AG09309 (cell line): Measurements from ENCODE around the gene ENO4.

Source experiments
- DNase-seq: peaks from one replicate; pipeline ENCODE4 v3.0.0-alpha.2; 2010; ENCODE audit warnings: low read depth
- H3K4me3 ChIP-seq: 2 replicates; pipeline ENCODE4 v1.5.1; 2011; ENCODE audit warnings: mild to moderate bottlenecking, low read depth, low read length, moderate library complexity; ENCODE audit not compliant: control insufficient read depth
- CTCF ChIP-seq: IDR thresholded peaks from 2 replicates; pipeline ENCODE4 v1.5.1; 2011; ENCODE audit warnings: mild to moderate bottlenecking, low read depth, low read length, inconsistent platforms; ENCODE audit not compliant: insufficient read depth, control insufficient read depth; ENCODE audit errors: missing control alignments

The ENO4 gene

DNA sequence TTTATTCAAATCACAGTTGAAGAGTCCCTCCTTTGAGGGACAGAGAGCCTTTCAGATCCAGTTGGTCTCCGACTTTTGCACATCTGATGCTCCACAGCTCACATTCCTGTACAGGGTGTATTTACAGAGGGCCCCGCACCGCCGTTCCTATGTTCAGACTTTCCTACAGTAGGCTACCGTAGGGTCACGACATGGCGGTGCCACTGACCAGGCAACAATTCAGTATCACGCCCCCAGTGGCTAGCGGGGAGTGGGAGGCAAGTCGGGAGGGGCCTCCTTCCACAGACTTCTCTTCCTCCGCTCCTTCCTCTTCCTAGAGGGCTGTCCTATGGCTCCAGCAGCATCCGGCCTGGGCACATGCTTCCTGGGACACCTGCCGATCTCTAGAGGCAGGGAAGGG is 40.6 kb upstream of the ENO4 start:
- no peak for DNase-seq
- no peak for TF ChIP-seq CTCF

DNA sequence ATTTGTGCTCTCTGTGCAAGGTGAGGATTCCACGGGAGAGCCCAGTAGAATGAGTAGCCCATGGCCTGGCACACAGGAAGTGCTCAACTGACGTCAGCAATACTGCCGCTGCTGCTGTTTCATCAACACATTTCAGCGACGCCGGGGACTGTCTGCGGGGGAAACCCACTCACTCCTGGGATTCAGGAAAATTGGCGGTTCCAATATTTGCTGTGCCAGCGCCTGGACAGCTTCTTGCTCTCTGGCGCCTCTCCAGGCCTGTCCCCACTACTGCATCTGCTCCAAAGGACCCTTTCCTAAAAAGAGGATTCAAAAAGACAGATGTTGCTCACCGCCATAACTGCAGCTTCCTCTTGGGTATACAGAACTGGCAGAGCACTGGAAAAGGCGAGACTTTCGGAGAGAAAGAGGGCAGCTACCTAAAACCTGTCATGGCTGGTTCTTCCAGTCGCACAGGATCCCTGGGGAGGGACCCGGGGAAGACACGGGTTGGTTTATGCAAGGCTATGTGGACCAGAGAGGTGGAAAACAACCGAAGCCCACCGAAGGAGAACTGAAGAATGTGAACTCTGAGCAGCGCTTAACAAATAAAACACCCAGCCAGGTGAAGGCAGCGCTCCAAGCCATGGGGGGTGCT is 39.7 kb upstream of the ENO4 start:
- TF ChIP-seq CTCF: peak; percentile 62
- peak overlapping the region; percentile 28 for H3K4me3 ChIP-seq
- no peak for DNase-seq

More for the DNA sequence above, 40.6 kb upstream of the ENO4 start:
- H3K4me3 ChIP-seq: no peak overlapping the region

DNA sequence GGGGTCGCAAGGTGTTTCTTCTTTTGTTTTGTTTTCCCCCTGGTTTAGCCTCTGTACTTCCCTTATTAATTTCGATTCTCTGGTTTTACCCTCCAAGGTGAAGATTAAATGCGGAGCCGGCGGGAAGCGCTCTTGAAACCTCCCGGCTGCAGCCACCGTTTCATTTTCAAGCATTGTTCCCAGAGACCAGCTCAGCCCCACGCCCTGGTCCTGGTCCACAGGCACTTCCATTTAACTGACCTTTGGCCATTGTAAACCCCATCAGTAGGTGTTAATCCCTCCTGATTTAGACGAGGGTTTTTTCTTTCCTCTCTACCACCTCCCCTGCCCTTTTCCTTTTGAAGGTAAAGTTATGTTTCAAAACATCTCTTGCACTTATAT is 39.2 kb upstream of the ENO4 start:
- H3K4me3 ChIP-seq: peak overlapping the region; percentile 28
- no peak for TF ChIP-seq CTCF
- DNase-seq: no peak

DNA sequence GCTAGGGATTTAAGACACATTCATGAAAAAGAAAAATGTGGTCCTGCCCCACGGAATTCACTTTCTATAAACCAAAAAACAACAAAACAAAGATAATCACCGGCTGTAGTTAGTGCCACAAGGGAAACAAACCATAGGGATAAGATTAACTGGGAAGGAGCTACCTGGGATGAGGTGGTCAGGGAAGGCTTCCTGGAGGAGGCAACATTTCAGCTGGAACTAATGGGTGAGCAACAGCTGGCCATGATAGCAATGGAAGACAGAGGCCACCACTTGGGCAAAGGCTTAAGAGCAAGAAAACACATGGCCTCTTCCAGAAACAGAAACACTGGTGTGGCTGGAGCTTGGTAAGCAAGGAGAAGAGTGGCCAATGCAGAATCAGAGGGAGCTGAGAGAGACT is 38.4 kb upstream of the ENO4 start:
- no peak for TF ChIP-seq CTCF
- no peak for DNase-seq
- no peak overlapping the region for H3K4me3 ChIP-seq

DNA sequence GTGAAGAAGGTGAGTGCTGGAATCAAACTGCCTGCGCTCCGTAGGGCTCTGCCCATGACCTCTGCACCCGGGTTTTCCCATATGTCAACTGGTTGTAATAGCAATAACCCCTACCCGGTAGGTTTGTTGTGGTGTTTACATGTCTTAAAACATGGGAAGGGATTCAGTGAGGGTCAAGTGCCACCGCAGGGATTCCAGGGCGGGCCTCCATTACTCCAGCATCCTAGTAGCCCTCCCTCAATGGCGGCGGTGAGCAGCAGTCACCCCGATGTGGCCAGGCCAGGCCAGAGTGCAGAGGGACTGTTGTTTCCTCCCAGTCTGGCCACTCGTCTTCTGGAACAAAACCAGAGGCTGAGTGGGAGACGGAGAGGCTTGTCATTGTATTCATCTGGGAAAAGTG is 37.6 kb upstream of the ENO4 start:
- DNase-seq: no peak
- TF ChIP-seq CTCF: no peak
- no peak overlapping the region for H3K4me3 ChIP-seq

DNA sequence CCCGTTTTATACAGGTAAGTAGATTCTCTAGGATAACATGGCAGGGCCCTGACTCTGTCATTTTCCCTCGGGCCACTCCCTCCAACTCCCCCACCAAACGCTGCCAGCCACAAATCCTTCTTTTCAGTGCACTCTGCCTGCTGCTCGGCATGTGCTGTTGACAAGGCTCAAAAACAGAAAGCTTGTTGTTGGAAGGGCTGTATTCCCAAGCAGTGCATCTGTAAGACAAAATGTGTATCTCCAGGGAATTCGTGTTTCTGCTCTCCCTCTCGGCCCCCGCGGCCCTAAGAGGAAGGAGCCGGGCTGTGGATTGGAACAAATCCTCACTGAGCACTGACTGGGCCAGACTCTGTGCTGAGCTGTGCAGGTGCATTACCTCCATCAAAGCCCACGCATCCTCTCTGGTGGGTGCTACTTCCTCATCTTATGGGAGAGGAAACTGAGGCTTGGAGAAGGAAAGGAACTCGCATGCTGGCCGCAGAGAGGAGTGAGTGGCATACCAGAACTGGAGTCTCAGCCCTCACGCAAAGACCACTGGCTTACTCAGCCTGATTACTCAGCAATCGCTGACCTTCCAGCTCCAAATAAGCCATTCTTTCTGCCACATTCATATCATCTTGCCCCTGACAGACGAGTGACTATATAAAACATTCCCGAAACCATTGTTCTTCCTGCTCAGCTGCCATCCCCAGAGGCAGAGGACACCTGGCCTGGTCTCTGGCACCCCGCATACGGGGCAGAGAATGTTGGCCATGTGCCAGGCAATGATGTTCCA is 33.5 kb upstream of the ENO4 start:
- no peak for TF ChIP-seq CTCF
- H3K4me3 ChIP-seq: no peak overlapping the region
- peak; percentile 1 for DNase-seq
